HG03045 (cell line): ENCODE data around the gene VIL1.

Source experiments
- ATAC-seq: cut with Tn5 transposase; IDR thresholded peaks from one replicate; pipeline ENCODE4 v1.9.1; 2021; ENCODE audit warnings: mild to moderate bottlenecking, moderate library complexity; ENCODE audit not compliant: unreplicated experiment

VIL1 gene

DNA sequence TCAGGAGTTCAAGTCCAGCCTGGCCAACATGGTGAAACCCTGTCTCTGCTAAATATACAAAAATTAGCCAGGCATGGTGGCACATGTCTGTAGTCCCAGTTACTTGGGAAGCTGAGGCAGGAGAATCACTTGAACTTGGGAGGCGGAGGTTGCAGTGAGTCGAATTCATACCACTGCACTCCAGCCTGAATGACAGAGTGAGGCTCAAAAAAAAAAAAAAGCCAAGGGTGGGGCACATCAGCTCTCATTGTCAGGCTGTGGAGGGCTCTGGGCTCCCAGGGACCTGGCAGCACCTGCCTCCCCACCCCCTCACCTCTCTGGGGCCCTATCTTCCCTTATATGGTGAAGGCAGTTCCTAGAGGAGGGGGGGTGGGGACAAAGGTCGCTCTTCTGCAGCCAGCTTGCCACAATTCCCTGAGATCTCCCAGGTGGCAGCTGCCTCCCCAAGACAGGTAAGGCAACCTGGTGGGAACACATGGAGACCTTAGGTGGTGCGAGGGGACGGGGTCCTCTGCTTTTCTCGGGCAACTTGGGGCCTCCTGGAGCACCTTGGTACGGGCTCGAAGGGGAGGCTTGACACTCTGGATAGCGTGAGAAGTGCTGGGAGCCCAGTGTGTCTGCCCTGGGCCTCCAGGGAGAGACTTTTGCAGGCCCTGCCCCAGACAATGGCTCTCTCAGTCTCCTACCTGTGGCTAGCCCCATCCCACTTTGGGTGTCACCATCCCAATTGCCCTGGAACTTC lies at the start of gene VIL1:
VIL1 (plus strand) TSS at position 407 of the 742 bp plus-strand sequence. CDS start 4,656 bp downstream, outside the sequence.
- ATAC-seq = no peak

DNA sequence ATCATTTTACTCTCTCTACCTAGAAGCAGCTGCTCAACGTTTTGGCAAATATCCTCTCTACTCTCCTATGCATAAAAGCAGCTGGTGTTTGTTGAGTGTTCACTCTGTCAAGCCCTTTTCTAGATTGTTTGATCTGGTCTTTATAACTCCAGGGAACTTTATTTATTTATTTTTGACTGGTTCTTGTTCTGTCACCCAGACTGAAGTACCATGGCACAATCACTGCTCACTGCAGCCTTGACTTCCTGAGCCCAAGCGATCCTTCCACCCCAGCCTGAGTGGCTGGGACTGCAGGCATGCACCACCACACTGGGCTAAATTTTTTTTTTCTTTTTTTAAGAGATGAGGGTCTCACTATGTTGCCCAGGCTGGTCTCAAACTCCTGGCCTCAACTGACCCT lies 49.6 kb upstream of the VIL1 start:
- no peak for ATAC-seq

GRCh38 chr2:218370410-218371063 lies 48.4 kb upstream of the VIL1 start:
- ATAC-seq = no peak

DNA sequence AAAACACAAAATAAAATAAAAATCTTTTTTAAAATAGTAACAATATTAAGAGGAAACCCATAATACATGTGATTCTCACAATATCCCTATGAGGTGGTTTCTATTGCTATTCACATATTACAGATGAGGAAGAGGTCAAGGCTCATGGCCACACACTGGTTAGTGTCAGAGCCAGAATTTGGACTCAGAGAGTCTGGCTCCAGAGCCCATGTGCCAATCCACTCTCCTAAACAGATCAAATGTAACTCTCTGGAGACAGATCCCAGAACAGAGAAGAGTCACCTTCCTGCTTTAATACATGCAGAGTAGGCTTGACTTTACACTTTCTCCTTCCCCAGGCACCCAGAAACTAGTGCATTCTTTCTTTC lies 47.0 kb upstream of the VIL1 start:
- ATAC-seq = no peak

DNA sequence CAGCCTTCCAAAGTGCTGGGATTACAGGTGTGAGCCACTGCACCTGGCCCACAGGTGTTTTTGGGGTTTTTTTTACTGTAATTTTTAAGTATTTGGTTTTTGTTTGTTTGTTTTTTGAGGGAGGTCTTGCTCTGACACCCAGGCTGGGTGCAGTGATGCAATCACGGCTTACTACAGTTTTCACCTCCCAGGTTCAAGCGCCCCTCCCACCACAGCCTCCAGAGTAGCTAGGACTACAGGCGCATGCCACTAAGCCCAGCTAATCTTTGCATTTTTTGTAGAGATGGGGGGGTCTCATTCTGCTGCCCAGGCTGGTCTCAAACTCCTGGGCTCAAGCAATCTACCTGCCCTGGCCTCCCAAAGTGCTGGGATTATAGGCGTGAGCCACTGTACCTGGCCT lies 44.1 kb upstream of the VIL1 start:
- no peak for ATAC-seq

- no peak for ATAC-seq
These were observed 43.7 kb upstream of the VIL1 start for GRCh38 chr2:218375212-218375611.

- ATAC-seq = no peak
These were observed 40.9 kb upstream of the VIL1 start for GRCh38 chr2:218378053-218378452.

DNA sequence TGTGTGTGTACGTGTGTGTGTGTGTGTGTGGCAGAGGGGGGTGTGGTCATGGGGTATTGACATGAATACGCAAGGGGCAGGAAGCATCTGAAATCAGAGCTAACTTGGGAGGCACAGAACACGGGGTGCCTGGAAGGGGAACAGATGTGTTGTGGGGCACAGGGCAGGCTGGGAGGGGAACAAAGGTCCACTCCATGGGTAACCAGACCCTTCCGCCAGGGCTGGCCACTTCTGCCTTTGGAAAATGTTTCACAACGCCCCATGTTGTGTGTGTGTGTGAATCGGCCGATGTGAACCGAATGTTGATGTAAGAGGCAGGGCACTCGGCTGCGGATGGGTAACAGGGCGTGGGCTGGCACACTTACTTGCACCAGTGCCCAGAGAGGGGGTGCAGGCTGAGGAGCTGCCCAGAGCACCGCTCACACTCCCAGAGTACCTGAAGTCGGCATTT lies 37.0 kb upstream of the VIL1 start, which contains the start of gene SLC11A1:
SLC11A1 (plus strand) TSS at position 358 of the 451 bp plus-strand sequence. CDS start 96 bp downstream, outside the sequence.
- no peak for ATAC-seq

- no peak for ATAC-seq
These were observed 36.1 kb upstream of the VIL1 start for GRCh38 chr2:218382785-218383184.

- no peak for ATAC-seq
These were observed 34.9 kb upstream of the VIL1 start for GRCh38 chr2:218383892-218384519.

DNA sequence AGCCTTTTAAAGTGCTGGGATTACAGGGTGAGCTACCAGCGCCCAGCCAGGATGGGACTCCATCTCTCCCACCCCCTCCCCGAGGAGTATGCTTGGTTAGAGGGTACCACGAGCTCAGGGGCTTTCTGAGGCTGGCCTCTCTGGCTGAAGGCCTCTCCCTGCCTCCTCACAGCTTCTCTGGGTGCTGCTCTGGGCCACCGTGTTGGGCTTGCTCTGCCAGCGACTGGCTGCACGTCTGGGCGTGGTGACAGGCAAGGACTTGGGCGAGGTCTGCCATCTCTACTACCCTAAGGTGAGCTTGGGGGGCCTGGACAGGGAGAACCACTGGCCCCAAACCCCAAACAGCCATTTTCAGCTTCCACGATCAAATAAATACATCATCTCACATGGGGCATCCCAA lies 33.9 kb upstream of the VIL1 start:
- ATAC-seq = no peak

DNA sequence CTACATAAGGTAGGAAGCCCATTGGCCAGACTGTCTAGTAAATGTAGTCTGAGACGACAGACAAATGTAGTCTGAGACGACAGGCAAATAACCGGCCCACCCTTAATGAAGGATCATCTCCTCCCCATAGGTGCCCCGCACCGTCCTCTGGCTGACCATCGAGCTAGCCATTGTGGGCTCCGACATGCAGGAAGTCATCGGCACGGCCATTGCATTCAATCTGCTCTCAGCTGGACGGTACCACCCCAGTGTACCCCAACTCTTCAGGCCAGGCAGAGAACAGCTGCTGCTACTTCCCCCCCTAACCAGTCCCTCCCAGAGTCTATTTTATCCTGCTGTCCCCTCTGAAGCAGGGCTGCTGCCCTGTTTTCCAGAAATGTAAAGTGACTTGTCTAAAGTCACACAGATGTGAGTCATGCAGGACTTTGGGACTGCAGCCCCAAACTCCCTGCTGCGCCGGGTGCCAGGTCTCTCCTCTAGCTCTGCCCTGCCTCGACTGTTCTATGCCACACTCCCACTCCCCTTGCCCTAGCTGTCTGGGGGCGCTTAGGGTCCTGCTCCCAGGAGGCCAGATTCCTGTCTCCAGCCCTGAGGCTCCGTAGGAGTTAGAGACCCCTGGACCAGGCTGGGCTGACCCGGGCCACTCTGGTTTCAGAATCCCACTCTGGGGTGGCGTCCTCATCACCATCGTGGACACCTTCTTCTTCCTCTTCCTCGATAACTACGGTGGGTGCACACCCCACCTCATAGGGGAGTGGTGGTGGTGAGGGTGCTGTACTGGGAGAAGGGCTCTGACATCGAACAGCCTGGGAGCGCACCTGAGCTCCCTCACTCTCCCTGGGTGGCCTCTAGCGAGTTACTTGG lies 32.2 kb upstream of the VIL1 start:
- no peak for ATAC-seq

DNA sequence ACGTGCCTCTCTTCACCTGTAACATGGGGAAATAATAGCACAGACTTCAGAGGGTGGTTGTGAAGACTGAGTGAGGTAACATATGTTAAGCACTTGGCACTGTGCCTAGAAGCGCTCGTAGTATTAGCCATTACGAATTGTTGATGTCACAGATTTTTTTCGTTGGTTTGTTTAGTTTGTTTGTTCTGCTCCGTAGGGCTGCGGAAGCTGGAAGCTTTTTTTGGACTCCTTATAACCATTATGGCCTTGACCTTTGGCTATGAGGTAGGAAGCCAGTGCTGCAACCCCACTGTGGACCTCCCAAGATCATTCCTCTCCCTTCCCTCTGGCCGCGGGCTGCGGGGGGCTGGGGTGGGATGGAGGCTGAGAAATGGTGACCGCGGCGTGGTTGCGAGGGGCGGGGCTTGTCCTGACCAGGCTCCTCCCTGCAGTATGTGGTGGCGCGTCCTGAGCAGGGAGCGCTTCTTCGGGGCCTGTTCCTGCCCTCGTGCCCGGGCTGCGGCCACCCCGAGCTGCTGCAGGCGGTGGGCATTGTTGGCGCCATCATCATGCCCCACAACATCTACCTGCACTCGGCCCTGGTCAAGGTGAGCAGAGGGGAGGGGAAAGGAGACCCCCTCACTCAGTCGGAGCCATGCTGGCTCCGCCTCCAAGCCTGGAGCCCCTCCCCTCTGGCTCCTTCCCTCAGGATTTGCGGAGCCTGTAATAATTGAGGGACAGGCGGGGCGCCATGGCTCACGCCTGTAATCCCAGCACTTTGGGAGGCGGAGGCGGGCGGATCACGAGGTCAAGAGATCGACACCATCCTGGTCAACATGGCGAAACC lies 31.3 kb upstream of the VIL1 start:
- ATAC-seq = no peak

- ATAC-seq = no peak
These were observed 29.4 kb upstream of the VIL1 start for GRCh38 chr2:218389333-218390150.

DNA sequence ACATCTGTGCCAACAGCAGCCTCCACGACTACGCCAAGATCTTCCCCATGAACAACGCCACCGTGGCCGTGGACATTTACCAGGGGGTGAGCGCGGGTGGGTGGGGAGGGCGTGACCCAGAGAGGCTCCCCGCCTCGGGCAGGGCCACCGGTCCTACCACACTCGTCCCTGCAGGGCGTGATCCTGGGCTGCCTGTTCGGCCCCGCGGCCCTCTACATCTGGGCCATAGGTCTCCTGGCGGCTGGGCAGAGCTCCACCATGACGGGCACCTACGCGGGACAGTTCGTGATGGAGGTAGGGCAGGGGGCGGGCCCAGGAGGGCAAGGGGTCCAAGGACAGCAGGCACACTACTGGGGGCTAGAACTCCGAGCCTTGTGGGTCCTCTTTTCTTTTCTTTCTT lies 27.7 kb upstream of the VIL1 start:
- ATAC-seq = no peak

DNA sequence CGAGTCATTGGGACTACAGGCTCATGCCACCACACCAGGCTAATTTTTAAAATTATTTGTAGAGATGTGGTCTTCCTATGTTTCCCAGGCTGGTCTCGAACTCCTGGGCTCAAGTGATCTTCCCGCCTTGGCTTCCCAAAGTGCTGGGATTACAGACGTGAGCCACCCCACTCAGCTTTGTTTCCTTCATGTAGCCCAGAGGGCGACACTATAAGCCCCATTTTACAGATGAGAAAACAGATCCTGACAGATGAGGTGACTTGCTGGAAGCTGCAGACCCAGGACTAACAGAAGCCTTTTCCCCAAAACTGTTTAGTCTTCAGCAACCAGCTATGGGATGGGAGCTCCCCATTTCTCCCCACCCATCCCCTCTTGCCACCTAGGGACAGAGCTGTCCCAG lies 26.5 kb upstream of the VIL1 start:
- ATAC-seq = no peak

GRCh38 chr2:218392891-218393462 lies 25.9 kb upstream of the VIL1 start:
- ATAC-seq = no peak

DNA sequence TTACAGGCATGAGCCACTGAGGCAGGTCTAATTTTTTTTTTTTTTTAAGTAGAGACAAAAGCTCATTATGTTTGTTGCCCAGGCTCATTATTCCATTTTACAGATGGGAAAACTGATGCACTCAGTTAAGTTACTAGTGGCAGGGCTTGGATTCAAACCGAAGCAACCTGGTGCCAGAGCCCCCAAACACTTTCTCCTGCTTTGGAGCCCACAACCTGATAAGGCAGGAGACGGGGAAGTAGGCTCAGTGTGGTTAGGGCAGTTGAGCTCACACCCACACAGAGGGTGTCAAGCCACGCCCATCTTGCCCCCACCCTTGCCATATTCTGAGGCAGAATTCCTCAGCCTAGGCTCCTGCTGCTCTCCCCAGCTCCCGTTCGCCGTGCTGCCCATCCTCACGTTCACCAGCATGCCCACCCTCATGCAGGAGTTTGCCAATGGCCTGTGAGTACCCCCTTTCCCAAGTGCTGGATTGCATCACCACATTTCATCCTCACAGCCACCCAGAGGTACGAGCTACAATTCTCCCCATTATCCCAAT lies 25.1 kb upstream of the VIL1 start:
- ATAC-seq = no peak
